Panc1 (cell line): ENCODE data around the gene FAM216A. TPM values are rescaled to one million over a fixed set of nuclear protein-coding genes. Genes with fewer than 3 reads are reported as not detected.

Experiments used
- ATAC-seq: fragments of 200-7000 bp; cut with Tn5 transposase; 2 replicates; pipeline ENCODE4 v1.9.1; 2020; ENCODE audit warnings: mild to moderate bottlenecking, moderate library complexity
- BruUV-seq: library from RNA; stranded (reverse); fragments of 400-500 nt; replicated peaks from 2 replicates; lab custom pipeline; 2021; lab: Mats Ljungman, UMichigan
- CTCF ChIA-PET: fragments of 300-600 bp; sonication (Branson Sonifier 250); formaldehyde crosslinking; loops from one replicate; lab custom pipeline; 2022; ENCODE audit warnings: antibody characterized with exemption; lab: Charles Lee
- POLR2A ChIA-PET: fragments of 300-600 bp; sonication (Branson Sonifier 250); formaldehyde crosslinking; loops from one replicate; lab custom pipeline; 2022; ENCODE audit warnings: antibody characterized with exemption; lab: Charles Lee
- DNase-seq: peaks from one replicate; pipeline ENCODE4 v3.0.0-alpha.2; 2010; ENCODE audit warnings: low read depth, low spot score
- H3K27ac ChIP-seq: 2 replicates; pipeline ENCODE4 v1.5.1; 2011; ENCODE audit warnings: mild to moderate bottlenecking, low read length, inconsistent platforms
- H3K27me3 ChIP-seq: fragments of 200-500 bp; sonication (Bioruptor generic); 2 replicates; pipeline ENCODE4 v1.6.0; 2014; ENCODE audit warnings: low read length, inconsistent platforms; ENCODE audit not compliant: control insufficient read depth, insufficient read depth
- H3K36me3 ChIP-seq: fragments of 200-500 bp; sonication (Bioruptor generic); 2 replicates; pipeline ENCODE4 v1.5.1; 2014; ENCODE audit warnings: inconsistent platforms, mild to moderate bottlenecking, low read length, moderate library complexity; ENCODE audit not compliant: control insufficient read depth, insufficient read depth
- H3K4me1 ChIP-seq: 2 replicates; pipeline ENCODE4 v1.5.1; 2011; ENCODE audit warnings: inconsistent platforms, mild to moderate bottlenecking, low read length, moderate library complexity; ENCODE audit not compliant: control insufficient read depth, insufficient read depth
- H3K4me3 ChIP-seq, 2 experiments: 2 replicates each; pipeline ENCODE4 v1.5.1; 2011 to 2012; ENCODE audit warnings: low read depth in 2 of 2, low read length in 2 of 2, mild to moderate bottlenecking in 2 of 2, inconsistent platforms in 1 of 2, moderate library complexity in 1 of 2
- H3K9me3 ChIP-seq: fragments of 200-500 bp; sonication (Bioruptor generic); 2 replicates; pipeline ENCODE4 v1.5.1; 2014; ENCODE audit warnings: low read depth, mild to moderate bottlenecking, inconsistent platforms, low read length, moderate library complexity; ENCODE audit not compliant: control insufficient read depth, insufficient read depth
- POLR2AphosphoS5 ChIP-seq: IDR thresholded peaks from 2 replicates; pipeline ENCODE4 v1.6.1; 2012; ENCODE audit warnings: mild to moderate bottlenecking, low read depth, low read length, moderate library complexity
- SIN3A ChIP-seq: IDR thresholded peaks from 2 replicates; pipeline ENCODE4 v1.6.1; 2012; ENCODE audit warnings: low read depth, mild to moderate bottlenecking, low read length, moderate library complexity, borderline replicate concordance; ENCODE audit not compliant: insufficient read depth
- TCF7L2 ChIP-seq: IDR thresholded peaks from 2 replicates; pipeline ENCODE4 v1.6.1; 2011; ENCODE audit warnings: mild to moderate bottlenecking, low read depth, low read length, inconsistent platforms
- in situ Hi-C: cut with HindIII; loops from 2 replicates; pipeline ENCODE4 v1.10.0; 2016; ENCODE audit warnings: low sequenced_read_pairs, low pct_unique_long_range_greater_than_20kb
- intact Hi-C: fragments of 100-400 bp; cut with micrococcal nuclease; formaldehyde crosslinking; loops from one replicate; pipeline ENCODE4 v1.10.0; 2022; ENCODE audit not compliant: unreplicated experiment
- total RNA-seq: library from RNA; stranded (reverse); gene quantifications from one replicate; pipeline ENCODE4 v1.2.1, GENCODE V29; 2021; ENCODE audit not compliant: unreplicated experiment
- TF ChIP-seq, protein P1 (sequence below): fragments of 450-650 bp; IDR thresholded peaks from 2 replicates; pipeline ENCODE4 v1.5.1; 2017; ENCODE audit warnings: mild to moderate bottlenecking
- TF ChIP-seq, protein P2 (sequence below), 2 experiments: IDR thresholded peaks; 2 replicates each; pipeline ENCODE4 v1.6.1; 2011 to 2012; ENCODE audit warnings: low read depth in 2 of 2, control low read depth in 1 of 2, low read length in 1 of 2, mild to moderate bottlenecking in 1 of 2, moderate library complexity in 1 of 2; ENCODE audit not compliant: insufficient read depth in 1 of 2

The FAM216A gene
- total RNA-seq, 1 experiment from 2014 or later, result 22.3 TPM

DNA sequence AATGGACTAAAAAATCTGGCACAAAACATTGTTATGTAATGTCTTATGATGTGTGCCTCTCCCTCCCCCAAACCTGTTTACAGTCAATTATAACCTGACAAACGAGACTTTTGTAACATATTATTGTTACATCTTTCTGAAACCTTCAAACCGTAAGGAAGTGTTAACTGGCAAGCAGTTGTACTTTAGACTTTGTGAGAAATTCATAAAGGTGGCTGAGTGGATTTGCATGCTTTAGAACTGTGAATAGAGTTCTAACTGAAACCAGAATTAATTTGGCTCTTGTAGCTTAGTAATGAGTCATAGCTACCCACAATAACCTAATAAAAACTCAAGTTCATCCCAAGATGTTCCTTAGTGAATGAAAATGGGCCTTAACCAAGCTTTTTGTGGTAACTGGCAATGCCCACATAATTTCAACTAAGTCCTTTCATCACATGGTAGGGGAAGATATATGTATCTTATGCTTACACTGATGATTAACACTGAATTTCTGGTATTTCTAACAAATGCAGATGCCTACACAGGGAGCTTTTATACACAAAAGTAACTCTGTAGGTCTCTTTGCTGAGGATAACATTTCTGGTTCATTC lies 63.2 kb downstream of the FAM216A start:
- DNase-seq (no peak), ATAC-seq (no peak)
- Histone ChIP-seq H3K27me3 (no peaks in the 10 kb centered on the region), H3K4me3 (no peak overlapping the region), H3K4me1 (no peaks in the 10 kb centered on the region), H3K27ac (no peak overlapping the region), H3K36me3 (peaks cover 6% of the 10 kb centered on the region; the same call in 1 of the 2 replicates), H3K9me3 (no peaks in the 10 kb centered on the region)
- BruUV-seq, result no TSS peak
- intact Hi-C loops (no loop called here), in situ Hi-C loops (no loop called here)
- CTCF ChIA-PET, result no interaction called here
- POLR2A ChIA-PET, result no interaction called here
- TF ChIP-seq TCF7L2 (no peak), SIN3A (no peak), POLR2AphosphoS5 (no peak)
- TF ChIP-seq, protein P1, sequence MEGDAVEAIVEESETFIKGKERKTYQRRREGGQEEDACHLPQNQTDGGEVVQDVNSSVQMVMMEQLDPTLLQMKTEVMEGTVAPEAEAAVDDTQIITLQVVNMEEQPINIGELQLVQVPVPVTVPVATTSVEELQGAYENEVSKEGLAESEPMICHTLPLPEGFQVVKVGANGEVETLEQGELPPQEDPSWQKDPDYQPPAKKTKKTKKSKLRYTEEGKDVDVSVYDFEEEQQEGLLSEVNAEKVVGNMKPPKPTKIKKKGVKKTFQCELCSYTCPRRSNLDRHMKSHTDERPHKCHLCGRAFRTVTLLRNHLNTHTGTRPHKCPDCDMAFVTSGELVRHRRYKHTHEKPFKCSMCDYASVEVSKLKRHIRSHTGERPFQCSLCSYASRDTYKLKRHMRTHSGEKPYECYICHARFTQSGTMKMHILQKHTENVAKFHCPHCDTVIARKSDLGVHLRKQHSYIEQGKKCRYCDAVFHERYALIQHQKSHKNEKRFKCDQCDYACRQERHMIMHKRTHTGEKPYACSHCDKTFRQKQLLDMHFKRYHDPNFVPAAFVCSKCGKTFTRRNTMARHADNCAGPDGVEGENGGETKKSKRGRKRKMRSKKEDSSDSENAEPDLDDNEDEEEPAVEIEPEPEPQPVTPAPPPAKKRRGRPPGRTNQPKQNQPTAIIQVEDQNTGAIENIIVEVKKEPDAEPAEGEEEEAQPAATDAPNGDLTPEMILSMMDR, result no peak
- TF ChIP-seq, protein P2, sequence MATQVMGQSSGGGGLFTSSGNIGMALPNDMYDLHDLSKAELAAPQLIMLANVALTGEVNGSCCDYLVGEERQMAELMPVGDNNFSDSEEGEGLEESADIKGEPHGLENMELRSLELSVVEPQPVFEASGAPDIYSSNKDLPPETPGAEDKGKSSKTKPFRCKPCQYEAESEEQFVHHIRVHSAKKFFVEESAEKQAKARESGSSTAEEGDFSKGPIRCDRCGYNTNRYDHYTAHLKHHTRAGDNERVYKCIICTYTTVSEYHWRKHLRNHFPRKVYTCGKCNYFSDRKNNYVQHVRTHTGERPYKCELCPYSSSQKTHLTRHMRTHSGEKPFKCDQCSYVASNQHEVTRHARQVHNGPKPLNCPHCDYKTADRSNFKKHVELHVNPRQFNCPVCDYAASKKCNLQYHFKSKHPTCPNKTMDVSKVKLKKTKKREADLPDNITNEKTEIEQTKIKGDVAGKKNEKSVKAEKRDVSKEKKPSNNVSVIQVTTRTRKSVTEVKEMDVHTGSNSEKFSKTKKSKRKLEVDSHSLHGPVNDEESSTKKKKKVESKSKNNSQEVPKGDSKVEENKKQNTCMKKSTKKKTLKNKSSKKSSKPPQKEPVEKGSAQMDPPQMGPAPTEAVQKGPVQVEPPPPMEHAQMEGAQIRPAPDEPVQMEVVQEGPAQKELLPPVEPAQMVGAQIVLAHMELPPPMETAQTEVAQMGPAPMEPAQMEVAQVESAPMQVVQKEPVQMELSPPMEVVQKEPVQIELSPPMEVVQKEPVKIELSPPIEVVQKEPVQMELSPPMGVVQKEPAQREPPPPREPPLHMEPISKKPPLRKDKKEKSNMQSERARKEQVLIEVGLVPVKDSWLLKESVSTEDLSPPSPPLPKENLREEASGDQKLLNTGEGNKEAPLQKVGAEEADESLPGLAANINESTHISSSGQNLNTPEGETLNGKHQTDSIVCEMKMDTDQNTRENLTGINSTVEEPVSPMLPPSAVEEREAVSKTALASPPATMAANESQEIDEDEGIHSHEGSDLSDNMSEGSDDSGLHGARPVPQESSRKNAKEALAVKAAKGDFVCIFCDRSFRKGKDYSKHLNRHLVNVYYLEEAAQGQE (IDR thresholded peaks at IDR 0.05; ENCODE audit: insufficient read depth in 1 of 2, low read depth in 2 of 2, low read length in 1 of 2), result no peak

DNA sequence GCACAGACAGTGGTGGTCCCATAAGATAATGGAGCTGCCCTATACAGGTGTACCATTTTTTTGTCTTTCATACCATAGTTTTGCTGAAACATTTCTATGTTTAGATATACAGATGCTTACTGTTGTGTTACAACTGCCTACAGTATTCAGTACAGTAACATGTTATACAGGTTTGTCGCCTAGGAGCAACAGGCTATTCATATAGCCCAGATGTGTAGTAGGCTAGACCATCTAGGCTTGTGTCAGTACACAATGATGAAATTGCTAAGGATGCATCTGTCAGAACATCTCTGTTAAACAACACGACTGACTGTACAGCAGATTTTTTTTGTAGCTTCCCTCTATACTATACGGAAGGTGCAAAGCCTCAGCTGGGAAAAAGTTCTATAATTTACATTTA lies 64.0 kb downstream of the FAM216A start:
- no peaks in the 10 kb centered on the region for H3K9me3 ChIP-seq
- H3K27me3 ChIP-seq, result no peaks in the 10 kb centered on the region
- intact Hi-C loops, result no loop called here
- ChIA-PET POLR2A (no interaction called here), CTCF (no interaction called here)
- TF ChIP-seq, protein P2 (IDR thresholded peaks at IDR 0.05; ENCODE audit: insufficient read depth in 1 of 2, low read depth in 2 of 2, low read length in 1 of 2), result no peak
- TF ChIP-seq SIN3A, result no peak
- no peak for TF ChIP-seq POLR2AphosphoS5
- TF ChIP-seq, protein P1, result no peak
- TF ChIP-seq TCF7L2, result no peak
- no peaks in the 10 kb centered on the region for H3K4me1 ChIP-seq
- DNase-seq, result no peak
- BruUV-seq, result no TSS peak
- no peak for ATAC-seq
- in situ Hi-C loops, result no loop called here
- H3K36me3 ChIP-seq, result peaks cover 8% of the 10 kb centered on the region; the same call in 1 of the 2 replicates
- H3K27ac ChIP-seq, result no peak overlapping the region
- H3K4me3 ChIP-seq, result no peak overlapping the region
